Effector CD8-positive, alpha-beta T cell (primary cell): ENCODE results near the gene GRID1.
"Not testable (repeated sequence)": the region's sequence is repeated elsewhere in the genome, so short reads cannot be mapped to it uniquely, and the experiment has no call there.

Experiments
- DNase-seq: peaks from one replicate; lab custom pipeline; 2025; lab: John Stamatoyannopoulos, UW

GRID1 gene

GRCh38 chr10:85720931-85721590 lies 645.5 kb downstream of the GRID1 start:
- no peak for DNase-seq

- DNase-seq: no peak
Measured at GRCh38 chr10:85719408-85719807, 647.2 kb downstream of the GRID1 start.

GRCh38 chr10:85713885-85714284 lies 652.7 kb downstream of the GRID1 start:
- no peak for DNase-seq

GRCh38 chr10:85702768-85703167 lies 663.8 kb downstream of the GRID1 start:
- DNase-seq: no peak

GRCh38 chr10:85699066-85699465 lies 667.5 kb downstream of the GRID1 start:
- DNase-seq: not testable (repeated sequence)

- DNase-seq: no peak
Measured at GRCh38 chr10:85696893-85697292, 669.7 kb downstream of the GRID1 start.

GRCh38 chr10:85682621-85683020 lies 684.0 kb downstream of the GRID1 start:
- no peak for DNase-seq

- no peak for DNase-seq
Measured at GRCh38 chr10:85679710-85680109, 686.9 kb downstream of the GRID1 start.

GRCh38 chr10:85679061-85679460 lies 687.5 kb downstream of the GRID1 start:
- no peak for DNase-seq

- DNase-seq: no peak
Measured at GRCh38 chr10:85674851-85675250, 691.7 kb downstream of the GRID1 start.

- no peak for DNase-seq
Measured at GRCh38 chr10:85673270-85673669, 693.3 kb downstream of the GRID1 start.

- DNase-seq: no peak
Measured at GRCh38 chr10:85671530-85671929, 695.1 kb downstream of the GRID1 start.

- DNase-seq: no peak
Measured at GRCh38 chr10:85668522-85668921, 698.1 kb downstream of the GRID1 start.

GRCh38 chr10:85667638-85668233 lies 698.9 kb downstream of the GRID1 start:
- no peak for DNase-seq

GRCh38 chr10:85666987-85667386 lies 699.6 kb downstream of the GRID1 start:
- no peak for DNase-seq

GRCh38 chr10:85666102-85666501 lies 700.5 kb downstream of the GRID1 start:
- DNase-seq: no peak

GRCh38 chr10:85665681-85666080 lies 700.9 kb downstream of the GRID1 start:
- no peak for DNase-seq

GRCh38 chr10:85665078-85665477 lies 701.5 kb downstream of the GRID1 start:
- DNase-seq: no peak

- no peak for DNase-seq
Measured at GRCh38 chr10:85661123-85661522, 705.5 kb downstream of the GRID1 start.

GRCh38 chr10:85659331-85659730 lies 707.3 kb downstream of the GRID1 start:
- DNase-seq: no peak

- DNase-seq: no peak
Measured at GRCh38 chr10:85658518-85658917, 708.1 kb downstream of the GRID1 start.

- DNase-seq: no peak
Measured at GRCh38 chr10:85657476-85658113, 709.0 kb downstream of the GRID1 start.

GRCh38 chr10:85655411-85655810 lies 711.2 kb downstream of the GRID1 start:
- DNase-seq: no peak
